ENCODE measurements around the gene C1orf216.
"Not testable (repeated sequence)": the region's sequence is repeated elsewhere in the genome, so short reads cannot be mapped to it uniquely, and the experiment has no call there.

The C1orf216 gene

GRCh38 chr1:35706846-35707600 is 11.7 kb downstream of the C1orf216 start:
- no peak for DNase-seq

GRCh38 chr1:35702508-35702907 is 16.2 kb downstream of the C1orf216 start:
- DNase-seq, result no peak

DNA sequence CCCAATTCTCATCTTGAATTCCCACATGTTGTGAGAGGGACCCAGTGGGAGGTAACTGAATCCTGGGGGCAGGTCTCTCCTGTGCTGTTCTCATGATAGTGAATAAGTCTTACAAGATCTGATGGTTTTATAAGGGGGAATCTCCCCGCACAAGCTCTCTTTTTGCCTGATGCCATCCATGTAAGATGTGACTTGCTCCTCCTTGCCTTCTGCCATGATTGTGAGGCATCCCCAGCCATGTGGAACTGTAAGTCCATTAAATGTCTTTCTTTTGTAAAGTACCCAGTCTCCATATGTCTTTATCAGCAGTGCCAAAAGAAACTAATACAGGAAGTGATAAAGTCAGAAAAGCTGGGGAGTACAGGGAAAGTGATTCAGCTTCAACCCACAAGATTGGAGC is 19.5 kb downstream of the C1orf216 start:
- not testable (repeated sequence) for DNase-seq

DNA sequence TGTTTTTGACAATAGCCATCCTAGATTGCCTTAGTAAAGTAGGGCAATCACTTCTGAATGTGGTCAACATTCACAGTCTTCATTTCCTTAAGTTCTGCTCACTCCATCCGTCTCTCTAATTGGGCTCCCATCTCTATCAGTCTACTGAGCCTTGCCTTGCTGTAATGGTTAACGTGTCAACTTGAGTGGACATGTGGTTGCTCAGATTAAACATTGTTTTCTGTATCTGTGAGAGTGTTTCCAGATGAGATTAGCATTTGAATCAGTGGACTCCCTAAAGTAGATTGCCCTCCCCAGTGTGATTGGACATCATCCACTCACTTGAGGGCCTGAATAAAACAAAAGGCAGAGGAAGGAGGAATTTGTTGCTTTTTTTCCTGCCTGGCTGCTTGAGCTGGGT is 26.4 kb downstream of the C1orf216 start:
- DNase-seq, result no peak

DNA sequence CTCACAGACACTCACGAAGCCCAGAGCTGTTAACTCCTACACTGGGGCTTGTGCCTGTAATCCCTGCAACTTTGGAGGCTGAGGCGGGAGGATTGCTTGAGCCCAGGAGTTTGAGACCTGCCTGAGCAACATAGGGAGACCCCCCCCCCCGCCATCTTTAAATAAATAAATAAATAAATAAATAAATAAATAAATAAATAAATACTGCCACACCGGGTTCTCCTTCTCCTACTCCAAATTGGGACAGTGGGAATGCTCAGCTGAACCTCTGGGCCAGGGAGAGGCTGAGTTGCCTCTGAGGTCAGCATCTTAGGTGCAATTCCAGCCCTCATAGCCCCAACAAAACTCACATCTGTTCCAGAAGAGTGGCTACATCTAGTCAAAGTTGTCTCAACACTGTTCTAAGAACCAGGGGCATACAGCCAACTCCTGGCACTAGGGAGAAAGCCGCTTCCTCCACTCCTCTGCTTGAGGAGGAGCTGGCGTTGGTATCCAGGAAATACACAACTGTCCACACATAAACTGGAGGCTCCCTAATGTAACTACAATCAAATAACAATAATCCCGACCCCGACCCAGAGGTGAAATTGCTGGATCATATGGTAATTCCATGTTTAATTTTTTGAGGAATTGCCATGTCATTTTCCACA is 27.0 kb downstream of the C1orf216 start:
- DNase-seq, result no peak

DNA sequence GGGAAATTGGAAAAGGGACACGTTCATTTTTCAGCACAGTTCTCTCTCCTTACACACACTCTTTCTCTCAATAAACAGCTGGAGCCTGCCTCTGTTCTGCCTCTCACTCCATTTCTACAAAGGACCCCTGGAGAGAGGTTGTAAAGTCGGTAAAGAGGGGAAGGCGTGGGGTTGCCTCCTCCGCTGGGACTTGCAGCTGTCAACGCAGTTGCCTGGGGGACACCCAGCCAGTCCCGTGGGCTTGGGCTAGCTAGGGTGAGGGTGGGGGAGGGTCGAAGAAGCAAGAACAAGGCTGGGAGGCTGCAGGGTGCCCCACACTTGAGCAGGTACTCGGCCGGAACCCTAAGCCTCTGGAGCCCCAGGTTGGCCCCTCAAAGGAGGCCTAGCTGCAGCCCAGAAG is 27.6 kb downstream of the C1orf216 start:
- DNase-seq, result no peak

GRCh38 chr1:35690103-35690502 is 28.6 kb downstream of the C1orf216 start:
- DNase-seq, result not testable (repeated sequence)

DNA sequence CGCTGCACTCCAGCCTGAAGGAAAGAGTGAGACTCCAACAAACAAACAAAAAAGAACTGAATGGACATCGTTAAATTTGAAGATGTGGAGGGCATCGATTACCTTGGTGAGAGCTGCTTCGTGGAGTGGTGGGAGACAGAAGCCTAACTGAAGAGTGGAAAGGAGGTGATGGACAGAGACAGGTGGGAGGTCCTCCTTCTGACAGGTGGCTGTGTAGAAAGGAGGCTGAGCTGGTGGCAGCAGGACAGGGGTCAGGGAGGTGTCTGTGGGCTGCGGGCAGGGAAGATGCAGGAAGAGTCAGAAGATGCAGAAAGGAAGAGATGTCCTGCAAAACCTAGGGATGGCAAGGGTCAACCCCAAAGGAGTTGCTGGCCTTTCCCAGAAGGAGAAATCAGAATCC is 30.5 kb downstream of the C1orf216 start:
- DNase-seq, result no peak

GRCh38 chr1:35683012-35683411 is 35.7 kb downstream of the C1orf216 start:
- no peak for DNase-seq

GRCh38 chr1:35680271-35680670 is 38.4 kb downstream of the C1orf216 start:
- no peak for DNase-seq

GRCh38 chr1:35675773-35676172 is 42.9 kb downstream of the C1orf216 start:
- no peak for DNase-seq

- DNase-seq, result no peak
Measured at GRCh38 chr1:35674111-35674510, 44.6 kb downstream of the C1orf216 start.

GRCh38 chr1:35672116-35672515 is 46.6 kb downstream of the C1orf216 start:
- no peak for DNase-seq

DNA sequence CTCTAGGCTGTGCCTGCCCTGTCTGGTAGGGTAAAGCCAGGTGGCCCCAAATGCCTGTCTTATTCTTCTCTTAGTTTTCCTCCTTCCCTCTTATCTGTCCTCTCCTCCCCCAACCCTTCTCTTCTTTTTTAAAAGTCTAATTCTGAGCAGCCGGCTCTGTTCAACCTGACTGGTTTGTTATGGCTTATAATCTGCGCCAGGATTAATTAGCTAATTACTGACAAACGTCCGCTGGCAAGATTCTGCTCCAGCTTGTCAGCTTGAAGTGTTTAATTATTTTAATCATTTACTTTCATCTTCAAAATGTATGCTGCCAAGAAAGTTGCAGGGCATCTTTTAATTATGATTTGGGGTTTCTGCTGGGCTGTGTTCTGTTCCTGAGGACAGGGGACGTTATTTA is 50.2 kb downstream of the C1orf216 start:
- no peak for DNase-seq

GRCh38 chr1:35666916-35667315 is 51.8 kb downstream of the C1orf216 start:
- no peak for DNase-seq

DNA sequence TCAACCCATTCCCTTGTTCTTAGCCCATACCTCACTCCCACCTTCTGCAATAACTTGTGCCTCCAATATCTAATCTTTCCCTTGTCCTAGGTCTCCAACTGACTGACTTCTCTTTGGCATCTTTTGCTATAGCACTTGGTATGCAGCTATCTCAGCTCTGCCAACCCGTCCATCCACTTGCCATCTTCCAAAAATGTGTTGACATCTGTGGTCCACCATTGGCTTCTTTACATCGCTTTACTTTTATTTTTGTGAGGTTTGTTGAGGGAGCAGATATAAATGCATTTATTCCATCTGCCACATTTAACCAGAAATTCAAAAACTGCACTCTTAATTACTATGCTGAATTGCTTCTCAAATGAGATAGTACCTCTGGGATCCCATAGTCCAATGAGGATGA is 52.5 kb downstream of the C1orf216 start:
- no peak for DNase-seq

Measured in DMS 273 treated with DMSO at 0.1 percent for 48 hours (cell line).